WTC11 (cell line): Measurements from ENCODE around the gene IL1RAP. TPM values are rescaled to one million over a fixed set of nuclear protein-coding genes. Genes with fewer than 3 reads are reported as not detected.

Source experiments
- ATAC-seq: fragments of 200-7000 bp; cut with Tn5 transposase; 2 replicates; pipeline ENCODE4 v1.10.0; 2021; ENCODE audit warnings: mild to moderate bottlenecking, moderate library complexity
- CTCF ChIA-PET: fragments of 300-600 bp; sonication (Branson Sonifier 250); formaldehyde crosslinking; loops from one replicate; lab custom pipeline; 2021; ENCODE audit warnings: antibody characterized with exemption; lab: Charles Lee
- POLR2A ChIA-PET: fragments of 350-600 bp; sonication (Branson Sonifier 250); formaldehyde crosslinking; loops from one replicate; lab custom pipeline; 2021; ENCODE audit warnings: antibody characterized with exemption; lab: Charles Lee
- DNase-seq: peaks from one replicate; pipeline ENCODE4 v3.0.0; 2021; ENCODE audit warnings: low spot score
- H3K27ac Mint-ChIP-seq: 2 replicates; pipeline ENCODE4 v1.8.0; 2021; ENCODE audit warnings: mixed read lengths
- H3K27me3 Mint-ChIP-seq: 2 replicates; pipeline ENCODE4 v1.8.0; 2021; ENCODE audit warnings: low read depth, mild to moderate bottlenecking, moderate library complexity, mixed read lengths
- H3K36me3 Mint-ChIP-seq: 2 replicates; pipeline ENCODE4 v1.8.0; 2021; ENCODE audit warnings: mixed read lengths
- H3K4me1 Mint-ChIP-seq: 2 replicates; pipeline ENCODE4 v1.8.0; 2022; ENCODE audit warnings: mixed read lengths
- H3K4me3 Mint-ChIP-seq: 2 replicates; pipeline ENCODE4 v1.8.0; 2021; ENCODE audit warnings: mild to moderate bottlenecking, moderate library complexity, mixed read lengths
- H3K9me3 Mint-ChIP-seq: 2 replicates; pipeline ENCODE4 v1.8.0; 2021; ENCODE audit warnings: mixed read lengths
- ATF6 ChIP-seq: sonication (generic); formaldehyde crosslinking; IDR thresholded peaks from 2 replicates; pipeline ENCODE4 v1.8.1; 2023; ENCODE audit warnings: mild to moderate bottlenecking, missing genetic modification reagents
- CBFB ChIP-seq: sonication (generic); formaldehyde crosslinking; IDR thresholded peaks from 2 replicates; pipeline ENCODE4 v1.8.1; 2022; ENCODE audit warnings: mild to moderate bottlenecking, low read depth, missing genetic modification reagents
- CREM ChIP-seq: sonication (generic); formaldehyde crosslinking; IDR thresholded peaks from 2 replicates; pipeline ENCODE4 v1.8.1; 2022; ENCODE audit warnings: mild to moderate bottlenecking, missing genetic modification reagents, moderate library complexity
- E2F4 ChIP-seq: sonication (generic); formaldehyde crosslinking; IDR thresholded peaks from 2 replicates; pipeline ENCODE4 v1.8.1; 2022; ENCODE audit warnings: low read depth, mild to moderate bottlenecking, moderate library complexity, missing genetic modification reagents, borderline replicate concordance
- EMX1 ChIP-seq: fragments of 250-450 bp; sonication (Bioruptor Pico); IDR thresholded peaks from 2 replicates; pipeline ENCODE4 v1.8.0; 2021; ENCODE audit warnings: mild to moderate bottlenecking
- FOXP4 ChIP-seq: sonication (generic); formaldehyde crosslinking; IDR thresholded peaks from 2 replicates; pipeline ENCODE4 v1.8.0; 2022; ENCODE audit warnings: mild to moderate bottlenecking, missing genetic modification reagents
- GRHL2 ChIP-seq: fragments of 250-450 bp; sonication (Bioruptor Pico); IDR thresholded peaks from 2 replicates; pipeline ENCODE4 v1.8.0; 2022; ENCODE audit warnings: mild to moderate bottlenecking, moderate library complexity; ENCODE audit not compliant: insufficient replicate concordance, severe bottlenecking
- GTF2I ChIP-seq: fragments of 250-450 bp; sonication (Bioruptor Pico); conservative IDR thresholded peaks from 2 replicates; pipeline ENCODE4 v1.4.0; 2021; ENCODE audit warnings: mild to moderate bottlenecking
- MAX ChIP-seq: sonication (generic); formaldehyde crosslinking; IDR thresholded peaks from 2 replicates; pipeline ENCODE4 v1.8.0; 2022; ENCODE audit warnings: mild to moderate bottlenecking, missing genetic modification reagents
- MLX ChIP-seq: sonication (generic); formaldehyde crosslinking; IDR thresholded peaks from 2 replicates; pipeline ENCODE4 v1.8.1; 2023; ENCODE audit warnings: mild to moderate bottlenecking, missing genetic modification reagents, moderate library complexity
- NFYB ChIP-seq: sonication (generic); formaldehyde crosslinking; conservative IDR thresholded peaks from 2 replicates; pipeline ENCODE4 v1.8.0; 2022; ENCODE audit warnings: low read depth, missing genetic modification reagents
- NR3C1 ChIP-seq: sonication (generic); formaldehyde crosslinking; conservative IDR thresholded peaks from 2 replicates; pipeline ENCODE4 v1.8.1; 2023; ENCODE audit warnings: low read depth, mild to moderate bottlenecking, missing genetic modification reagents
- SOX15 ChIP-seq: fragments of 250-450 bp; sonication (Bioruptor Pico); IDR thresholded peaks from 2 replicates; pipeline ENCODE4 v1.9.0; 2021; ENCODE audit warnings: mild to moderate bottlenecking
- TCF7 ChIP-seq: sonication (generic); formaldehyde crosslinking; IDR thresholded peaks from 2 replicates; pipeline ENCODE4 v1.8.0; 2022; ENCODE audit warnings: mild to moderate bottlenecking, low read depth, missing genetic modification reagents, moderate library complexity
- USF1 ChIP-seq: sonication (generic); formaldehyde crosslinking; IDR thresholded peaks from 2 replicates; pipeline ENCODE4 v1.8.0; 2022; ENCODE audit warnings: mild to moderate bottlenecking, missing genetic modification reagents
- ZBTB21 ChIP-seq: sonication (generic); formaldehyde crosslinking; IDR thresholded peaks from 2 replicates; pipeline ENCODE4 v1.8.1; 2023; ENCODE audit warnings: mild to moderate bottlenecking, missing genetic modification reagents, borderline replicate concordance
- ZNF121 ChIP-seq: sonication (generic); formaldehyde crosslinking; IDR thresholded peaks from 2 replicates; pipeline ENCODE4 v1.8.0; 2023; ENCODE audit warnings: missing genetic modification reagents
- ZNF138 ChIP-seq: sonication (generic); formaldehyde crosslinking; conservative IDR thresholded peaks from 2 replicates; pipeline ENCODE4 v1.8.1; 2022; ENCODE audit warnings: mild to moderate bottlenecking, moderate library complexity, missing genetic modification reagents
- ZNF396 ChIP-seq: fragments of 250-450 bp; sonication (Bioruptor Pico); IDR thresholded peaks from 2 replicates; pipeline ENCODE4 v1.8.0; 2021; ENCODE audit warnings: mild to moderate bottlenecking, moderate library complexity, borderline replicate concordance
- ZNF532 ChIP-seq: fragments of 250-450 bp; sonication (Bioruptor Pico); IDR thresholded peaks from 2 replicates; pipeline ENCODE4 v1.9.0; 2021; ENCODE audit warnings: mild to moderate bottlenecking, borderline replicate concordance
- ZNF671 ChIP-seq: fragments of 250-450 bp; sonication (Bioruptor Pico); IDR thresholded peaks from 2 replicates; pipeline ENCODE4 v1.8.0; 2021; ENCODE audit warnings: mild to moderate bottlenecking
- total RNA-seq: library from RNA; stranded (reverse); gene quantifications from 3 replicates; pipeline ENCODE4 v1.2.3, GENCODE V29; 2021

IL1RAP gene
- total RNA-seq, 1 experiment from 2014 or later = 4.5 TPM

GRCh38 chr3:190545191-190545590 lies 31.3 kb downstream of the IL1RAP start:
- H3K4me1 Mint-ChIP-seq = peaks cover 35% of the 10 kb centered on the region
- no peak for ATAC-seq
- no peak overlapping the region for H3K4me3 Mint-ChIP-seq
- CTCF ChIA-PET = no interaction called here
- no peak for DNase-seq
- H3K27ac Mint-ChIP-seq = no peak overlapping the region
- H3K36me3 Mint-ChIP-seq = peaks cover 1% of the 10 kb centered on the region; the same call in 1 of the 2 replicates
- POLR2A ChIA-PET = no interaction called here
- TF ChIP-seq FOXP4 (CRISPR knock-in tag) (no peak), SOX15 (CRISPR knock-in tag) (no peak), EMX1 (no peak), ZNF671 (CRISPR knock-in tag) (no peak), MAX (CRISPR knock-in tag) (no peak), CBFB (CRISPR knock-in tag) (no peak), GRHL2 (no peak), ZNF138 (no peak), TCF7 (CRISPR knock-in tag) (no peak), ZNF532 (no peak)
- H3K9me3 Mint-ChIP-seq = no peaks in the 10 kb centered on the region
- peaks cover 62% of the 10 kb centered on the region for H3K27me3 Mint-ChIP-seq

- POLR2A ChIA-PET = interaction anchor here (0.6 kb wide), 1 partner anchor 158 kb away, joined by 3 read pairs; no protein-coding TSS in a partner anchor
- H3K4me1 Mint-ChIP-seq = peaks cover 20% of the 10 kb centered on the region
- CTCF ChIA-PET = interaction anchor here (0.5 to 1.0 kb wide), 3 partner anchors 33 to 154 kb away, joined by 3 read pairs; partner anchors contain the start of gene IL1RAP
- no peak overlapping the region for H3K27ac Mint-ChIP-seq
- H3K9me3 Mint-ChIP-seq = peaks cover 9% of the 10 kb centered on the region
- ATAC-seq (no peak; the same call in none of the 2 replicates), DNase-seq (no peak)
- peaks cover 44% of the 10 kb centered on the region for H3K27me3 Mint-ChIP-seq
- no peak overlapping the region for H3K4me3 Mint-ChIP-seq
- H3K36me3 Mint-ChIP-seq = peaks cover 19% of the 10 kb centered on the region
- TF ChIP-seq ZNF396 (CRISPR knock-in tag) (no peak), ZNF138 (no peak), CBFB (CRISPR knock-in tag) (no peak), ZBTB21 (no peak), ZNF121 (CRISPR knock-in tag) (no peak), CREM (CRISPR knock-in tag) (no peak), MLX (CRISPR knock-in tag) (no peak), NFYB (CRISPR knock-in tag) (no peak), ATF6 (CRISPR knock-in tag) (no peak), E2F4 (CRISPR knock-in tag) (no peak), GTF2I (CRISPR knock-in tag) (no peak), ZNF671 (CRISPR knock-in tag) (no peak), USF1 (CRISPR knock-in tag) (no peak), NR3C1 (CRISPR knock-in tag) (no peak)
These were observed 33.1 kb downstream of the IL1RAP start for GRCh38 chr3:190546881-190547510.
